Right atrium auricular region (tissue), 2 donors: ENCODE measurements around the gene NR6A1. TPM values are rescaled to one million over a fixed set of nuclear protein-coding genes. Genes with fewer than 3 reads are reported as not detected.
A peak's percentile ranks its signal among the peaks of the same experiment; 100 is the strongest.

Source experiments
- DNase-seq: peaks from one replicate; pipeline ENCODE4 v3.0.0-alpha.2; 2019; ENCODE audit warnings: low spot score
- H3K27ac ChIP-seq, 2 donors: fragments of 200-600 bp; sonication (generic); 1 replicate in 1 of 2; 2 replicates in 1 of 2; pipeline ENCODE4 v1.5.1; 2016 to 2019
- H3K27me3 ChIP-seq, 2 donors: fragments of 200-600 bp; sonication (generic); one replicate each; pipeline versions ENCODE4 v1.5.1 to v1.6.0; 2017 to 2019
- H3K36me3 ChIP-seq: fragments of 200-600 bp; sonication (generic); one replicate; pipeline ENCODE4 v1.5.1; 2016
- H3K4me1 ChIP-seq, 2 donors: fragments of 200-600 bp; sonication (generic); one replicate each; pipeline versions ENCODE4 v1.5.1 to v1.6.0; 2017 to 2019
- H3K4me3 ChIP-seq, 2 donors: fragments of 200-600 bp; sonication (generic); 1 replicate in 1 of 2; 2 replicates in 1 of 2; pipeline ENCODE4 v1.5.1; 2017 to 2019; ENCODE audit warnings: mild to moderate bottlenecking in 1 of 2, moderate library complexity in 1 of 2
- H3K9me3 ChIP-seq, 2 donors: fragments of 200-600 bp; sonication (generic); one replicate each; pipeline ENCODE4 v1.5.1; 2019
- CTCF ChIP-seq, 2 donors: fragments of 200-600 bp; sonication (generic); IDR thresholded peaks; one replicate each; pipeline ENCODE4 v1.5.1; 2019; ENCODE audit warnings: antibody characterized with exemption in 2 of 2
- total RNA-seq, 2 donors: library from RNA; depleted of rRNA; stranded (reverse); fragments of >200 nt; gene quantifications; one replicate each; pipeline ENCODE4 v1.1.0, GENCODE V29; 2016

NR6A1 gene
- total RNA-seq, 2 donors from 2014 or later, result 1.9 to 2.6 TPM

GRCh38 chr9:124758061-124758460 is 13.1 kb downstream of the NR6A1 start:
- no peak overlapping the region for H3K4me3 ChIP-seq
- H3K27me3 ChIP-seq, result no peaks in the 10 kb centered on the region
- no peak overlapping the region for H3K27ac ChIP-seq

GRCh38 chr9:124757616-124758015 is 13.5 kb downstream of the NR6A1 start:
- Histone ChIP-seq H3K36me3 (no peaks in the 10 kb centered on the region), H3K4me3 (no peak overlapping the region), H3K9me3 (no peaks in the 10 kb centered on the region), H3K27ac (no peak overlapping the region), H3K4me1 (no peaks in the 10 kb centered on the region), H3K27me3 (no peaks in the 10 kb centered on the region)
- TF ChIP-seq CTCF (IDR thresholded peaks at IDR 0.05), result no peak
- no peak for DNase-seq

More at GRCh38 chr9:124758061-124758460, 13.1 kb downstream of the NR6A1 start:
- DNase-seq, result no peak
- H3K4me1 ChIP-seq, result no peaks in the 10 kb centered on the region
- H3K36me3 ChIP-seq, result no peaks in the 10 kb centered on the region
- TF ChIP-seq CTCF (IDR thresholded peaks at IDR 0.05), result no peak
- no peaks in the 10 kb centered on the region for H3K9me3 ChIP-seq

GRCh38 chr9:124756011-124756410 is 15.1 kb downstream of the NR6A1 start:
- no peaks in the 10 kb centered on the region for H3K4me1 ChIP-seq
- H3K9me3 ChIP-seq, result no peaks in the 10 kb centered on the region
- no peak for TF ChIP-seq CTCF (IDR thresholded peaks at IDR 0.05)
- H3K27me3 ChIP-seq, result no peaks in the 10 kb centered on the region
- H3K36me3 ChIP-seq, result no peaks in the 10 kb centered on the region
- no peak for DNase-seq
- H3K4me3 ChIP-seq, result no peak overlapping the region
- H3K27ac ChIP-seq, result no peak overlapping the region

DNA sequence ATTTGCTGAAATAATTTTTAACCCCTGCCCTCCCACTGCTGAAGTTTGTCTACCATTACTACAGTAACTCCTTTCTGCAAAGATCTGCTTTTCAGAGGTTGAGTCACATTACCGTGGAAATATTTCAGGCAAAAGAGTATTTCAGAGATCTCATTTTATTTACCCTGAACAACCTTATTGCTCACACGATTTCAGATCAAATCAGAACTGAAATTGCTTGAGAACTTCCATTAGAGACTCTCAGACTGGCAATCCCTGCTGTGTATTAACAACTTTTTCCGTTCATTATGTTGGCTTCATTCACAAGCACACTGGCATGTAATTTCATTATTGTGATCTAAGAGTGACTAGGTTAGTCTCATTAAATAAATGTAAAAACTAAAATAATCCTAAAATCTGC is 16.1 kb downstream of the NR6A1 start:
- TF ChIP-seq CTCF (IDR thresholded peaks at IDR 0.05), result no peak
- H3K4me3 ChIP-seq, result no peak overlapping the region
- H3K27ac ChIP-seq, result no peak overlapping the region
- H3K36me3 ChIP-seq, result no peaks in the 10 kb centered on the region
- H3K27me3 ChIP-seq, result no peaks in the 10 kb centered on the region
- H3K4me1 ChIP-seq, result no peaks in the 10 kb centered on the region
- no peaks in the 10 kb centered on the region for H3K9me3 ChIP-seq
- no peak for DNase-seq

GRCh38 chr9:124754289-124754688 is 16.8 kb downstream of the NR6A1 start:
- Histone ChIP-seq H3K27ac (no peak overlapping the region), H3K4me1 (no peaks in the 10 kb centered on the region), H3K4me3 (no peak overlapping the region), H3K9me3 (no peaks in the 10 kb centered on the region), H3K36me3 (no peaks in the 10 kb centered on the region), H3K27me3 (no peaks in the 10 kb centered on the region)
- TF ChIP-seq CTCF (IDR thresholded peaks at IDR 0.05), result peak in 1 of 2 donors; percentile 33
- no peak for DNase-seq

DNA sequence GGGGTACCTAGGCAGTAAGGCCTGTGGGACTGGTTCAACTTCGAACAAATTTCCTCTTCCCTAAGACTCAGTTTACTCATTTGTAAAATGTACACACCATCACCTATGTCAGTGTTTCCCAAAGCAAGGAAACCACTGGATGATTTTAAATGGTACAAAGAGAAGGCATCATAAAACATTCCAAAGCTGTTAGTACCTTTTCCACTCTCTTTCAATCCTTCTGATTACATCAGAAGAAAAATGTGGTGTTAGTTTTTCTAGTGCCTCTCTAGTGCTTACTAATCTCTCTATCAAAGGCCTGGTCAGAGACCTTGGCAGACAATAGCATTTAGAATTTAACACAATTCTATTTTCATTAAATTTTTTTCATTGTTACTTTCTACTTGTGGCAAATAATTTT is 18.1 kb downstream of the NR6A1 start:
- TF ChIP-seq CTCF (IDR thresholded peaks at IDR 0.05), result no peak
- H3K36me3 ChIP-seq, result no peaks in the 10 kb centered on the region

More for the DNA sequence above, 18.1 kb downstream of the NR6A1 start:
- Histone ChIP-seq H3K27ac (no peak overlapping the region), H3K4me1 (no peaks in the 10 kb centered on the region), H3K4me3 (no peak overlapping the region), H3K9me3 (no peaks in the 10 kb centered on the region), H3K27me3 (no peaks in the 10 kb centered on the region)
- no peak for DNase-seq
